ENCODE data around the gene ARHGAP26.
A peak's percentile ranks its signal among the peaks of the same experiment; 100 is the strongest.

ARHGAP26 gene

DNA sequence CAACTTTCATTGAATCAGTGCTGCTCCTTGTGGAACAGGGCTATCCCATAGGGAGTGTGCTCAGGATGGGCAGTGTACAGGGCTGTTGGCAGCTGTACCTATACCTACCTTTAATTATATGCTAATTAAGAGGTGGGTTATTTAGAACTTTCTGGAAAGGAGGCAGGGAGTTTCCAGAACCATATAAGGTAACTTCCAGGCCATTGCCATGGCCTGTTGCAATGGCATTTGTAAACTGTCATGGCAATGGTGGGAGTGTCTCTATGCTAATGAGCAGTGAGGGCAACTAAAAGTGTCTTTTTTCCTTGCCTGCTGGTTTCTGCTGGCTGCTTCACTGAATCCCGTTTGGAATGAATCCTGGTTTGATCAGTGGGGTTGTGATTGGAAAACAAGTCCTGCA is 2.3 kb upstream of the ARHGAP26 start:
- WGBS, result 57% methylated on average over 1 of the region's 1 CpG
- H3K23ac ChIP-seq (ENCODE audit: low read length in 2 of 2), result no peak overlapping the region
- DNase-seq, result peak; percentile 30
- H4K91ac ChIP-seq (ENCODE audit: low read length), result no peak overlapping the region
- H4K8ac ChIP-seq (ENCODE audit: low read length), result no peak overlapping the region
- H3K18ac ChIP-seq (ENCODE audit: low read depth in 1 of 2, low read length in 2 of 2), result no peak overlapping the region
- H3K4me2 ChIP-seq (ENCODE audit: low read length, poor library complexity, severe bottlenecking), result no peak overlapping the region
- H3K79me1 ChIP-seq (replicated peaks; ENCODE audit: low read length, poor library complexity, severe bottlenecking), result peaks cover 12% of the 10 kb centered on the region
- H3K9ac ChIP-seq (ENCODE audit: low read length), result no peak overlapping the region
- H2BK12ac ChIP-seq (ENCODE audit: low read length in 2 of 2), result peak overlapping the region in 1 of 2 experiments; percentile 31
- no peak overlapping the region for H2BK5ac ChIP-seq (ENCODE audit: low read depth, low read length, poor library complexity, severe bottlenecking)
- H2AK5ac ChIP-seq (ENCODE audit: low read length, severe bottlenecking), result no peak overlapping the region
- H2BK120ac ChIP-seq (ENCODE audit: low read depth, low read length), result no peak overlapping the region
- H3K4me1 ChIP-seq (ENCODE audit: control insufficient read depth, insufficient read depth, low read depth, low read length), result peaks cover 8% of the 10 kb centered on the region
- no peaks in the 10 kb centered on the region for H3K27me3 ChIP-seq (ENCODE audit: control insufficient read depth in 1 of 2, insufficient read depth in 1 of 2, low read length in 2 of 2)
- H2AFZ ChIP-seq (ENCODE audit: low read depth, low read length), result no peak overlapping the region
- H3K14ac ChIP-seq (ENCODE audit: low read length in 2 of 2), result no peak overlapping the region
- no peak overlapping the region for H3K4me3 ChIP-seq (ENCODE audit: insufficient read depth in 1 of 2, low read depth in 1 of 2, low read length in 2 of 2)
- H2BK15ac ChIP-seq (ENCODE audit: low read depth, poor library complexity, severe bottlenecking), result no peak overlapping the region
- no peaks in the 10 kb centered on the region for H3K36me3 ChIP-seq (ENCODE audit: control insufficient read depth in 1 of 2, insufficient read depth in 2 of 2, low read depth in 1 of 2, low read length in 2 of 2)
- H3K27ac ChIP-seq (ENCODE audit: low read length, poor library complexity, severe bottlenecking), result no peak overlapping the region
- H3K4ac ChIP-seq (ENCODE audit: low read depth in 1 of 2, low read length in 2 of 2), result no peak overlapping the region
- no peaks in the 10 kb centered on the region for H3K9me3 ChIP-seq (ENCODE audit: control insufficient read depth, low read length)

DNA sequence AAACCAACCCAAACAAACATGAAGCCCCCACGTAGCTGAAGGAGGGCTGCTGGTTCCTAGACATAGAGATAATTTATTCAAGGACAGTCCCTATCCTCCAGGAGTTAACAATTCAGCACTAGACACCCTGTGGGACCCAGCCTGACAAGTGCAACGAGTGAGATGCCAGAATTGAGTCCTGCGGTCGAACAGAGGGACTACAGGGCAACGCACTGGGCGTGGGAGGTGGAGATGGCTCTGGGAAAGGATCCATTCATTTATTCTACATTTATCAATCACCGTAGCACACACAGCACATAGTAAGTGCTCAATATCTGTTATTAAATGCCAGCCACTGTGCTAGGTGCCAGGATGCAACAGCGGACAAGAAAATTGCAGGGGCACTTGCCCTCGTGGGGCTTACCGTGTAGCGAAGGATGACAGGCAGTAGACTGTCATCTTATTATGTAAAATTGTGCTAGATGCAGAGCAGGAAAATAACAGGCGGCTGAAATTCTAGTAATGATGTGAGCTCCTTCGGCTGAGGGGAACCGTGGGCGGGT is 855 bp upstream of the ARHGAP26 start:
- H3K4ac ChIP-seq (ENCODE audit: low read depth in 1 of 2, low read length in 2 of 2), result no peak overlapping the region
- peak overlapping the region; percentile 24 for H2AFZ ChIP-seq (ENCODE audit: low read depth, low read length)
- no peak overlapping the region for H3K23ac ChIP-seq (ENCODE audit: low read length in 2 of 2)
- H4K8ac ChIP-seq (ENCODE audit: low read length), result no peak overlapping the region
- H2BK5ac ChIP-seq (ENCODE audit: low read depth, low read length, poor library complexity, severe bottlenecking), result no peak overlapping the region
- peaks cover 8% of the 10 kb centered on the region for H3K4me1 ChIP-seq (ENCODE audit: control insufficient read depth, insufficient read depth, low read depth, low read length)
- peak overlapping the region; percentile 97 to 99 for H3K4me3 ChIP-seq (ENCODE audit: insufficient read depth in 1 of 2, low read depth in 1 of 2, low read length in 2 of 2)
- peak overlapping the region; percentile 85 for H3K9ac ChIP-seq (ENCODE audit: low read length)
- peaks cover 19% of the 10 kb centered on the region for H3K79me1 ChIP-seq (replicated peaks; ENCODE audit: low read length, poor library complexity, severe bottlenecking)
- no peak overlapping the region for H2BK15ac ChIP-seq (ENCODE audit: low read depth, poor library complexity, severe bottlenecking)
- DNase-seq, result no peak
- no peak overlapping the region for H2AK5ac ChIP-seq (ENCODE audit: low read length, severe bottlenecking)
- no peaks in the 10 kb centered on the region for H3K36me3 ChIP-seq (ENCODE audit: control insufficient read depth in 1 of 2, insufficient read depth in 2 of 2, low read depth in 1 of 2, low read length in 2 of 2)
- no peak overlapping the region for H2BK120ac ChIP-seq (ENCODE audit: low read depth, low read length)
- H2BK12ac ChIP-seq (ENCODE audit: low read length in 2 of 2), result no peak overlapping the region
- no peak overlapping the region for H3K14ac ChIP-seq (ENCODE audit: low read length in 2 of 2)
- H3K27me3 ChIP-seq (ENCODE audit: control insufficient read depth in 1 of 2, insufficient read depth in 1 of 2, low read length in 2 of 2), result no peaks in the 10 kb centered on the region
- H3K4me2 ChIP-seq (ENCODE audit: low read length, poor library complexity, severe bottlenecking), result peak overlapping the region; percentile 89
- H4K91ac ChIP-seq (ENCODE audit: low read length), result no peak overlapping the region
- WGBS, result 22% methylated on average over 15 of the region's 15 CpGs
- no peaks in the 10 kb centered on the region for H3K9me3 ChIP-seq (ENCODE audit: control insufficient read depth, low read length)
- H3K27ac ChIP-seq (ENCODE audit: low read length, poor library complexity, severe bottlenecking), result no peak overlapping the region
- H3K18ac ChIP-seq (ENCODE audit: low read depth in 1 of 2, low read length in 2 of 2), result no peak overlapping the region

DNA sequence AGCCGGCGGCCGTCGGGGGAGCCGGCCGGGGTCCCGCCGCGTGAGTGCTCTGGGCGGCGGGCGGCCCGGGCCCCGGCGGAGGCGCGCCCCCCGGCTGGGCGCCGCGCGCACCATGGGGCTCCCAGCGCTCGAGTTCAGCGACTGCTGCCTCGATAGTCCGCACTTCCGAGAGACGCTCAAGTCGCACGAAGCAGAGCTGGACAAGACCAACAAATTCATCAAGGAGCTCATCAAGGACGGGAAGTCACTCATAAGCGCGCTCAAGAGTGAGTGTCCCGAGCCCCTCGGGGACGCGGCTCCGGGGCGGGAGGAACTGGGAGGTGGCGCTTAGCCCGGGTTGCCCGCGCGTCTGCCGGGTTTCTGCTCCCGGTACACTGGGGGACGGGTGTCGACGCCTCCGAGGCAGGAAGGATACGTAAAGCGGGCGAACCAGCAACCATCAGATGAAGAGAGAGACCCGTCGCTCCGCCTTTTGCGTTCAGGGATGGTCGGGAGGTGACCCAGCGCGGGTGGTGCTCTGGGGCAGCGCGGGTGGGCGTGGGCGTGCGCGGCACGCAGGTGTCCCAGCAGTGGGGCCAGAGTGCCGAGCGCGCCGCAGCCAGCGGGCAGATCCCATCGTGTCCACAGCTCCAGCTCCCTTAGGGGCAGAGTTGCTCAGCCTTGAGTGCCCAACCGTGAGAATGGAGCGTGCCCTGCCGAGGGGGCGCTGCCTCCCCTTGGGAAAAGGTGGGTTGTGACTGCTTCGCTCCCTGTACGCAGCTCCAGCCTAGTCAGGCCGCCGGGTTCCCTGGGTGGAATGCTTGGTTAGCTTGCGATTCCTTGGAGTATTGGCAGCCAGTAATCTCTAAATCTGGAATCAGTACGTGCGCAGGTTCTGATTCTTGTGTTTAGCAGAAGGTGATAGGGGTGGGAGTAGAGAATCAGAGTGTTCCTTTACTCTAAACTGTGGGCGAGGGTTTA is 753 bp downstream of the ARHGAP26 start:
- Histone ChIP-seq H2AK5ac (ENCODE audit: low read length, severe bottlenecking) (no peak overlapping the region), H3K9ac (ENCODE audit: low read length) (peak overlapping the region; percentile 85), H3K36me3 (ENCODE audit: control insufficient read depth in 1 of 2, insufficient read depth in 2 of 2, low read depth in 1 of 2, low read length in 2 of 2) (no peaks in the 10 kb centered on the region), H3K27ac (ENCODE audit: low read length, poor library complexity, severe bottlenecking) (no peak overlapping the region), H2BK15ac (ENCODE audit: low read depth, poor library complexity, severe bottlenecking) (no peak overlapping the region), H2BK120ac (ENCODE audit: low read depth, low read length) (no peak overlapping the region), H3K4me1 (ENCODE audit: control insufficient read depth, insufficient read depth, low read depth, low read length) (peaks cover 8% of the 10 kb centered on the region), H3K23ac (ENCODE audit: low read length in 2 of 2) (peak overlapping the region in 1 of 2 experiments; percentile 97), H3K14ac (ENCODE audit: low read length in 2 of 2) (peak overlapping the region in 1 of 2 experiments; percentile 83), H2BK5ac (ENCODE audit: low read depth, low read length, poor library complexity, severe bottlenecking) (no peak overlapping the region), H3K27me3 (ENCODE audit: control insufficient read depth in 1 of 2, insufficient read depth in 1 of 2, low read length in 2 of 2) (no peaks in the 10 kb centered on the region), H4K91ac (ENCODE audit: low read length) (no peak overlapping the region), H3K79me1 (replicated peaks; ENCODE audit: low read length, poor library complexity, severe bottlenecking) (peaks cover 21% of the 10 kb centered on the region), H3K4me2 (ENCODE audit: low read length, poor library complexity, severe bottlenecking) (peak overlapping the region; percentile 80), H3K18ac (ENCODE audit: low read depth in 1 of 2, low read length in 2 of 2) (peak overlapping the region; percentile 47 to 84), H3K4me3 (ENCODE audit: insufficient read depth in 1 of 2, low read depth in 1 of 2, low read length in 2 of 2) (peak overlapping the region; percentile 90 to 97), H2BK12ac (ENCODE audit: low read length in 2 of 2) (peak overlapping the region in 1 of 2 experiments; percentile 11), H4K8ac (ENCODE audit: low read length) (no peak overlapping the region), H2AFZ (ENCODE audit: low read depth, low read length) (peak overlapping the region; percentile 96), H3K9me3 (ENCODE audit: control insufficient read depth, low read length) (no peaks in the 10 kb centered on the region), H3K4ac (ENCODE audit: low read depth in 1 of 2, low read length in 2 of 2) (no peak overlapping the region)
- WGBS, result under 1% methylated on average over 76 of the region's 86 CpGs
- DNase-seq, result peak; percentile 48

DNA sequence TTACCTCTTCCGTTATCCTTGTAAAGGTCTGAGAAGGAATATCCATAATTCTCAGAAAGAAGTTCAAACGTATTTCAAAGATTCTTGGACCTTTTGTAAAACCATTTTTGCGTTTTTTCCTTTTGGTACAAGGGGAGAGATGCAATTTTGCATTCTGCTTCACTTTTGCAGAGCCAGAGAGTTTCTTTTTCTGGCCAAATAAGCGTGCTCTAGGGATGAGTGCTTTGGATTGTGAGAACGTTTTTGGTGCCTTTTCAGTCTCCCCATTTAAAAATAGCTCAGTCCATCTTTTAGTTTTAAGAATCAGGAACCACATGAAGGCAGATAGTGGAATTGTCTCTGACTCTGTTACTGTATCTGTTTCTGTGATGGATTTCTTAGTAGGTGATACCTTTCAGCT is 1.5 kb downstream of the ARHGAP26 start:
- Histone ChIP-seq H2AFZ (ENCODE audit: low read depth, low read length) (no peak overlapping the region), H3K9me3 (ENCODE audit: control insufficient read depth, low read length) (no peaks in the 10 kb centered on the region), H2BK120ac (ENCODE audit: low read depth, low read length) (no peak overlapping the region), H2BK15ac (ENCODE audit: low read depth, poor library complexity, severe bottlenecking) (no peak overlapping the region), H3K36me3 (ENCODE audit: control insufficient read depth in 1 of 2, insufficient read depth in 2 of 2, low read depth in 1 of 2, low read length in 2 of 2) (no peaks in the 10 kb centered on the region), H2BK12ac (ENCODE audit: low read length in 2 of 2) (no peak overlapping the region), H4K91ac (ENCODE audit: low read length) (no peak overlapping the region), H3K9ac (ENCODE audit: low read length) (peak overlapping the region; percentile 85), H2BK5ac (ENCODE audit: low read depth, low read length, poor library complexity, severe bottlenecking) (no peak overlapping the region), H3K4me2 (ENCODE audit: low read length, poor library complexity, severe bottlenecking) (peak overlapping the region; percentile 80), H3K18ac (ENCODE audit: low read depth in 1 of 2, low read length in 2 of 2) (no peak overlapping the region), H3K4me1 (ENCODE audit: control insufficient read depth, insufficient read depth, low read depth, low read length) (peaks cover 8% of the 10 kb centered on the region), H3K27ac (ENCODE audit: low read length, poor library complexity, severe bottlenecking) (no peak overlapping the region), H2AK5ac (ENCODE audit: low read length, severe bottlenecking) (no peak overlapping the region), H3K79me1 (replicated peaks; ENCODE audit: low read length, poor library complexity, severe bottlenecking) (peaks cover 23% of the 10 kb centered on the region), H3K14ac (ENCODE audit: low read length in 2 of 2) (no peak overlapping the region), H4K8ac (ENCODE audit: low read length) (no peak overlapping the region), H3K23ac (ENCODE audit: low read length in 2 of 2) (no peak overlapping the region), H3K4me3 (ENCODE audit: insufficient read depth in 1 of 2, low read depth in 1 of 2, low read length in 2 of 2) (peak overlapping the region in 1 of 2 experiments; percentile 97), H3K4ac (ENCODE audit: low read depth in 1 of 2, low read length in 2 of 2) (no peak overlapping the region), H3K27me3 (ENCODE audit: control insufficient read depth in 1 of 2, insufficient read depth in 1 of 2, low read length in 2 of 2) (no peaks in the 10 kb centered on the region)
- WGBS, result 11% methylated on average over 1 of the region's 5 CpGs
- DNase-seq, result no peak
